H1 (cell line): ENCODE measurements around the gene DLL1. TPM values are rescaled to one million over a fixed set of nuclear protein-coding genes. Genes with fewer than 3 reads are reported as not detected.

ENCODE experiments used
- CTCF ChIA-PET: fragments of 300-600 bp; sonication (Branson Sonifier 250); formaldehyde crosslinking; loops from one replicate; lab custom pipeline; 2021; ENCODE audit not compliant: partially characterized antibody; lab: Charles Lee
- POLR2A ChIA-PET: fragments of 300-600 bp; sonication (Branson Sonifier 250); formaldehyde crosslinking; loops from one replicate; lab custom pipeline; 2021; ENCODE audit warnings: inconsistent platforms; ENCODE audit not compliant: partially characterized antibody; lab: Charles Lee
- DNase-seq, 2 experiments: peaks; one replicate each; pipeline versions ENCODE4 v3.0.0 to v3.0.0-alpha.2; 2010 to 2022; ENCODE audit warnings: low spot score in 2 of 2, low read depth in 1 of 2, mixed read lengths in 1 of 2
- FAIRE-seq: peaks from 2 replicates; lab custom pipeline; 2011; peaks lifted over from hg19 to GRCh38; lab: Jason Lieb, UNC
- H2AFZ ChIP-seq: 2 replicates; pipeline ENCODE4 v1.8.1; 2012; ENCODE audit warnings: low read length, inconsistent platforms
- H2AK5ac ChIP-seq: 2 replicates; pipeline ENCODE4 v1.6.1; 2013; ENCODE audit warnings: low read depth, low read length
- H2BK120ac ChIP-seq: replicated peaks from 2 replicates; pipeline ENCODE3; 2013; ENCODE audit warnings: low read depth, low read length, inconsistent platforms
- H2BK12ac ChIP-seq: 2 replicates; pipeline ENCODE4 v1.6.1; 2013; ENCODE audit warnings: low read depth, low read length
- H2BK15ac ChIP-seq: 2 replicates; pipeline ENCODE4 v1.6.1; 2013; ENCODE audit warnings: low read length
- H2BK20ac ChIP-seq: 2 replicates; pipeline ENCODE4 v1.6.1; 2013; ENCODE audit warnings: low read length
- H2BK5ac ChIP-seq: 2 replicates; pipeline ENCODE4 v1.6.1; 2013; ENCODE audit warnings: low read depth, low read length
- H3K14ac ChIP-seq: 2 replicates; pipeline ENCODE4 v1.6.1; 2013; ENCODE audit warnings: inconsistent platforms; ENCODE audit not compliant: insufficient read length
- H3K18ac ChIP-seq: 2 replicates; pipeline ENCODE4 v1.6.1; 2013; ENCODE audit warnings: low read length; ENCODE audit errors: extremely low read depth
- H3K23ac ChIP-seq: 2 replicates; pipeline ENCODE4 v1.6.1; 2013; ENCODE audit warnings: inconsistent platforms; ENCODE audit not compliant: insufficient read length
- H3K23me2 ChIP-seq: 2 replicates; pipeline ENCODE4 v1.6.1; 2013; ENCODE audit warnings: low read depth, low read length
- H3K27ac ChIP-seq: 2 replicates; pipeline ENCODE4 v1.6.1; 2011; ENCODE audit warnings: low read depth, low read length, inconsistent platforms
- H3K27me3 ChIP-seq, 4 experiments: replicated peaks in 1 of 4; 1 replicate in 1 of 4; 2 replicates in 3 of 4; pipeline versions ENCODE4 v1.6.1 to v1.8.1; 2011 to 2013; ENCODE audit warnings: low read length in 3 of 4, mild to moderate bottlenecking in 3 of 4, inconsistent platforms in 2 of 4, mixed read lengths in 2 of 4, moderate library complexity in 1 of 4; ENCODE audit not compliant: control insufficient read depth in 3 of 4, insufficient read depth in 3 of 4; ENCODE audit errors: extremely low read depth in 1 of 4
- H3K36me3 ChIP-seq, 4 experiments: 2 replicates each; pipeline versions ENCODE4 v1.6.1 to v1.8.1; 2011 to 2013; ENCODE audit warnings: mild to moderate bottlenecking in 4 of 4, low read length in 3 of 4, moderate library complexity in 2 of 4, control low read depth in 1 of 4, inconsistent platforms in 1 of 4; ENCODE audit not compliant: insufficient read depth in 4 of 4, control insufficient read depth in 2 of 4
- H3K4ac ChIP-seq: replicated peaks from 2 replicates; pipeline ENCODE3; 2013; ENCODE audit warnings: low read length, low read depth, mixed read lengths, inconsistent platforms; ENCODE audit not compliant: insufficient read length
- H3K4me1 ChIP-seq, 4 experiments: replicated peaks in 1 of 4; 1 replicate in 1 of 4; 2 replicates in 3 of 4; pipeline versions ENCODE4 v1.6.1 to v1.8.1; 2011 to 2013; ENCODE audit warnings: low read length in 3 of 4, inconsistent platforms in 2 of 4, mixed read lengths in 1 of 4; ENCODE audit not compliant: insufficient read depth in 4 of 4, control insufficient read depth in 3 of 4
- H3K4me2 ChIP-seq, 2 experiments: 2 replicates each; pipeline versions ENCODE4 v1.6.1 to v1.8.1; 2011 to 2013; ENCODE audit warnings: low read depth in 2 of 2, low read length in 2 of 2, control low read depth in 1 of 2, inconsistent platforms in 1 of 2, mild to moderate bottlenecking in 1 of 2; ENCODE audit not compliant: insufficient read depth in 1 of 2
- H3K4me3 ChIP-seq, 4 experiments: fragments of 200-600, 300-600 bp in 1 of 4; sonication (generic), shearing (Covaris generic), sonication (Bioruptor Twin) in 1 of 4; 2 replicates each; pipeline versions ENCODE4 v1.5.1 to v1.8.1; 2011 to 2016; ENCODE audit warnings: low read length in 4 of 4, low read depth in 3 of 4, control low read depth in 2 of 4, inconsistent platforms in 2 of 4, mild to moderate bottlenecking in 2 of 4, mixed read lengths in 1 of 4, moderate library complexity in 1 of 4; ENCODE audit not compliant: insufficient read depth in 2 of 4; ENCODE audit errors: extremely low read depth in 1 of 4
- H3K56ac ChIP-seq: replicated peaks from 2 replicates; pipeline ENCODE3; 2013; ENCODE audit warnings: low read depth, mild to moderate bottlenecking, mixed read lengths, low read length, inconsistent platforms; ENCODE audit not compliant: insufficient read length
- H3K79me1 ChIP-seq: 2 replicates; pipeline ENCODE4 v1.6.1; 2013; ENCODE audit warnings: low read depth, low read length, control low read depth
- H3K79me2 ChIP-seq, 2 experiments: 2 replicates each; pipeline versions ENCODE4 v1.6.1 to v1.8.1; 2012 to 2013; ENCODE audit warnings: low read length in 2 of 2, mild to moderate bottlenecking in 2 of 2, inconsistent platforms in 1 of 2; ENCODE audit not compliant: insufficient read depth in 2 of 2, control insufficient read depth in 1 of 2
- H3K9ac ChIP-seq, 4 experiments: replicated peaks in 1 of 4; 1 replicate in 1 of 4; 2 replicates in 3 of 4; pipeline versions ENCODE4 v1.6.1 to v1.8.1; 2011 to 2013; ENCODE audit warnings: low read depth in 3 of 4, low read length in 3 of 4, control low read depth in 2 of 4, mild to moderate bottlenecking in 2 of 4, moderate library complexity in 2 of 4, inconsistent platforms in 1 of 4; ENCODE audit errors: extremely low read depth in 1 of 4
- H3K9me3 ChIP-seq, 2 experiments: 2 replicates each; pipeline versions ENCODE4 v1.6.1 to v1.8.1; 2012 to 2013; ENCODE audit warnings: mild to moderate bottlenecking in 2 of 2, moderate library complexity in 2 of 2, control low read depth in 1 of 2, inconsistent platforms in 1 of 2, low read depth in 1 of 2, low read length in 1 of 2, mixed read lengths in 1 of 2; ENCODE audit not compliant: insufficient read depth in 2 of 2
- H4K20me1 ChIP-seq, 2 experiments: replicated peaks in 1 of 2; 2 replicates each; pipeline versions ENCODE3 to v1.8.1; 2011 to 2013; ENCODE audit warnings: inconsistent platforms in 2 of 2, low read length in 2 of 2, mild to moderate bottlenecking in 1 of 2; ENCODE audit not compliant: insufficient read depth in 2 of 2, control insufficient read depth in 1 of 2
- H4K5ac ChIP-seq: 2 replicates; pipeline ENCODE4 v1.6.1; 2013; ENCODE audit warnings: low read length, low read depth, mixed read lengths, inconsistent platforms; ENCODE audit not compliant: insufficient read length
- H4K8ac ChIP-seq: 2 replicates; pipeline ENCODE4 v1.8.0; 2013; ENCODE audit warnings: mild to moderate bottlenecking, moderate library complexity, low read length, inconsistent platforms; ENCODE audit not compliant: insufficient read depth; ENCODE audit errors: extremely low read depth
- H4K91ac ChIP-seq: replicated peaks from 2 replicates; pipeline ENCODE3; 2013; ENCODE audit warnings: low read length, mixed read lengths, inconsistent platforms; ENCODE audit not compliant: insufficient read length
- ASH2L ChIP-seq: fragments of 200-600, 300-600 bp; sonication (generic); IDR thresholded peaks from one replicate; pipeline ENCODE4 v1.7.1; 2017; ENCODE audit warnings: low read length
- ATF3 ChIP-seq: IDR thresholded peaks from 2 replicates; pipeline ENCODE4 v1.6.1; 2011; ENCODE audit warnings: low read depth, mild to moderate bottlenecking, low read length; ENCODE audit not compliant: insufficient read depth
- BCL11A ChIP-seq, 2 experiments: IDR thresholded peaks; one replicate each; pipeline ENCODE4 v1.6.1; 2011; ENCODE audit warnings: low read depth in 2 of 2, low read length in 2 of 2, mild to moderate bottlenecking in 2 of 2
- CBX8 ChIP-seq: fragments of 300-800, 300-1000 bp; sonication (generic); IDR thresholded peaks from 2 replicates; pipeline ENCODE4 v1.7.1; 2016; ENCODE audit warnings: low read depth, low read length, borderline replicate concordance
- EP300 ChIP-seq, 2 experiments: IDR thresholded peaks; 1 replicate in 1 of 2; 2 replicates in 1 of 2; pipeline ENCODE4 v1.6.1; 2011 to 2012; ENCODE audit warnings: low read depth in 2 of 2, low read length in 2 of 2, mild to moderate bottlenecking in 2 of 2, borderline replicate concordance in 1 of 2, inconsistent platforms in 1 of 2, moderate library complexity in 1 of 2
- JUND ChIP-seq: IDR thresholded peaks from 2 replicates; pipeline ENCODE4 v1.6.1; 2011; ENCODE audit warnings: mild to moderate bottlenecking, improper control_type of control experiment, low read length
- MAX ChIP-seq: IDR thresholded peaks from 2 replicates; pipeline ENCODE4 v1.6.1; 2012; ENCODE audit warnings: inconsistent platforms
- PHF8 ChIP-seq: fragments of 200-600 bp; sonication (generic); conservative IDR thresholded peaks from 2 replicates; pipeline ENCODE4 v1.7.1; 2012; ENCODE audit warnings: low read depth, mild to moderate bottlenecking, inconsistent platforms, low read length, moderate library complexity
- RAD21 ChIP-seq, 2 experiments: IDR thresholded peaks in 1 of 2; conservative IDR thresholded peaks in 1 of 2; 2 replicates each; pipeline ENCODE4 v1.6.1; 2011; ENCODE audit warnings: low read depth in 2 of 2, low read length in 2 of 2, improper control_type of control experiment in 1 of 2, inconsistent platforms in 1 of 2, mild to moderate bottlenecking in 1 of 2, moderate library complexity in 1 of 2
- RXRA ChIP-seq: IDR thresholded peaks from 2 replicates; pipeline ENCODE4 v1.6.1; 2011; ENCODE audit warnings: low read depth, mild to moderate bottlenecking, low read length, moderate library complexity; ENCODE audit not compliant: insufficient read depth
- SIRT6 ChIP-seq: IDR thresholded peaks from one replicate; pipeline ENCODE4 v1.7.1; 2012; ENCODE audit warnings: low read length, inconsistent platforms
- SRF ChIP-seq: IDR thresholded peaks from 2 replicates; pipeline ENCODE4 v1.6.1; 2011; ENCODE audit warnings: mild to moderate bottlenecking, low read depth, low read length, moderate library complexity
- SUZ12 ChIP-seq: fragments of 200-600 bp; sonication (generic); IDR thresholded peaks from 2 replicates; pipeline ENCODE4 v1.6.1; 2012; ENCODE audit warnings: mild to moderate bottlenecking, inconsistent platforms, low read length, moderate library complexity, mixed read lengths
- WGBS, 2 experiments: shearing (Covaris generic) in 1 of 2; methylation state at CpG; one replicate each; pipeline versions ENCODE4 v1.1.6 to v1.1.7; 2013 to 2015; ENCODE audit warnings: low lambda C conversion rate in 2 of 2, mixed read lengths in 2 of 2, inconsistent platforms in 1 of 2, low coverage in 1 of 2, missing lambda C conversion rate in 1 of 2; ENCODE audit not compliant: insufficient replicate concordance in 2 of 2, insufficient coverage in 1 of 2, insufficient read length in 1 of 2; ENCODE audit errors: extremely low coverage in 1 of 2, missing lambda C conversion rate in 1 of 2; 5-methylcytosine and 5-hydroxymethylcytosine counted together
- polyA plus RNA-seq, 7 experiments: library from polyadenylated mRNA; depleted of rRNA in 3 of 7; stranded (reverse) in 5 of 7; unstranded in 2 of 7; fragments of >200 nt in 5 of 7; fragments of 200-250 nt in 2 of 7; gene quantifications; 1 replicate in 5 of 7; 2 replicates in 1 of 7; 4 replicates in 1 of 7; pipeline versions ENCODE4 v1.2.1 to v1.2.3, GENCODE V29; 2011 to 2013; ENCODE audit warnings: missing spikeins in 2 of 7, mixed read lengths in 2 of 7
- total RNA-seq: library from RNA; stranded (reverse); fragmentation: NEBNext Ultra II Directional; extraction: Animal tissue kit (Norgen Biotek cat#: 25700); gene quantifications from 2 replicates; pipeline ENCODE4 v1.2.1, GENCODE V29; 2021

DLL1 gene
- total and polyA plus RNA-seq, 2 of the 8 experiments (the other 6 are each of a cell fraction or from before 2014, with no cell fraction given): 1.7 to 3.8 TPM

GRCh38 chr6:170273681-170274080 is 17.2 kb downstream of the DLL1 start:
- no peak for FAIRE-seq
- Histone ChIP-seq H2BK5ac (no peak overlapping the region), H3K18ac (no peak overlapping the region), H3K4me1 (peaks cover 0 to 5% (median 3%) of the 10 kb centered on the region in 4 experiments; a peak in 3 of 7 replicates), H2BK120ac (no peak overlapping the region), H2AFZ (no peak overlapping the region), H3K56ac (no peak overlapping the region), H2BK15ac (no peak overlapping the region), H3K4me3 (no peak overlapping the region), H4K5ac (no peak overlapping the region), H2AK5ac (no peak overlapping the region), H4K91ac (no peak overlapping the region), H3K79me2 (no peaks in the 10 kb centered on the region), H3K36me3 (no peaks in the 10 kb centered on the region), H4K20me1 (no peaks in the 10 kb centered on the region), H3K4me2 (no peak overlapping the region), H3K4ac (no peak overlapping the region), H3K23ac (no peak overlapping the region), H3K23me2 (no peaks in the 10 kb centered on the region), H3K27ac (no peak overlapping the region), H3K9ac (no peak overlapping the region), H3K27me3 (no peaks in the 10 kb centered on the region), H3K79me1 (no peaks in the 10 kb centered on the region), H4K8ac (no peak overlapping the region), H2BK20ac (no peak overlapping the region), H3K14ac (no peak overlapping the region), H3K9me3 (no peaks in the 10 kb centered on the region), H2BK12ac (no peak overlapping the region)
- CTCF ChIA-PET: interaction anchor here (0.6 kb wide), 1 partner anchor 123 kb away, joined by 3 read pairs; no protein-coding TSS in a partner anchor
- 80% methylated on average over 7 of the region's 7 CpGs; no CpG with 5 or more reads in 1 of the 2 experiments for WGBS, 2 experiments
- no peak for DNase-seq
- POLR2A ChIA-PET: interaction anchor here (4.8 kb wide), 1 partner anchor 17 kb away, joined by 17 read pairs; the partner anchor contains the start of gene DLL1
- no peak for TF ChIP-seq RAD21 (IDR thresholded peaks at IDR 0.05 in 1 of 2, conservative IDR thresholded peaks at IDR 0.05 in 1 of 2; ENCODE audit: low read depth in 2 of 2, low read length in 2 of 2)
- no peak for TF ChIP-seq SRF
- TF ChIP-seq JUND: no peak
- no peak for TF ChIP-seq SUZ12
- no peak for TF ChIP-seq RXRA
- no peak for TF ChIP-seq BCL11A (IDR thresholded peaks at IDR 0.05; ENCODE audit: low read depth in 2 of 2, low read length in 2 of 2)
- TF ChIP-seq MAX: no peak
- TF ChIP-seq ASH2L: no peak
- no peak for TF ChIP-seq PHF8
- no peak for TF ChIP-seq EP300 (IDR thresholded peaks at IDR 0.05; ENCODE audit: borderline replicate concordance in 1 of 2, low read depth in 2 of 2, low read length in 2 of 2)
- no peak for TF ChIP-seq CBX8
- TF ChIP-seq SIRT6: no peak
- TF ChIP-seq ATF3: no peak
